Amniotic epithelial cell (primary cell): Measurements from ENCODE around the gene MFSD11.
"Not testable (repeated sequence)": the region's sequence is repeated elsewhere in the genome, so short reads cannot be mapped to it uniquely, and the experiment has no call there.

Source experiments
- DNase-seq: peaks from one replicate; pipeline ENCODE4 v3.0.0-alpha.2; 2010; ENCODE audit warnings: low read depth

MFSD11 gene

GRCh38 chr17:76709077-76709950, 28.6 kb upstream of the MFSD11 start:
- DNase-seq = peak; percentile 90

- not testable (repeated sequence) for DNase-seq
Observed at GRCh38 chr17:76709951-76710862, 27.7 kb upstream of the MFSD11 start.

- DNase-seq = peak; percentile 50
Observed at GRCh38 chr17:76710863-76711611, 26.9 kb upstream of the MFSD11 start, which contains the start of gene MXRA7. TSS of gene MXRA7 (minus strand) at chr17:76710965. CDS start at chr17:76710946, 19 bp downstream.

- DNase-seq = not testable (repeated sequence)
Observed at GRCh38 chr17:76712321-76712720, 25.6 kb upstream of the MFSD11 start.

- no peak for DNase-seq
Observed at GRCh38 chr17:76713765-76714164, 24.2 kb upstream of the MFSD11 start.

- no peak for DNase-seq
Observed at GRCh38 chr17:76714336-76714735, 23.6 kb upstream of the MFSD11 start.

- no peak for DNase-seq
Observed at GRCh38 chr17:76714822-76715495, 23.0 kb upstream of the MFSD11 start.

- no peak for DNase-seq
Observed at GRCh38 chr17:76715496-76715830, 22.5 kb upstream of the MFSD11 start.

GRCh38 chr17:76716146-76716838, 21.6 kb upstream of the MFSD11 start:
- peak; percentile 100 for DNase-seq

GRCh38 chr17:76716839-76717215, 21.1 kb upstream of the MFSD11 start:
- DNase-seq = peak; percentile 97

- no peak for DNase-seq
Observed at GRCh38 chr17:76718516-76718915, 19.4 kb upstream of the MFSD11 start.

- no peak for DNase-seq
Observed at GRCh38 chr17:76720211-76720610, 17.7 kb upstream of the MFSD11 start.

- DNase-seq = no peak
Observed at GRCh38 chr17:76720941-76721340, 17.0 kb upstream of the MFSD11 start.

GRCh38 chr17:76721463-76721862, 16.5 kb upstream of the MFSD11 start:
- no peak for DNase-seq

GRCh38 chr17:76722279-76722678, 15.6 kb upstream of the MFSD11 start:
- no peak for DNase-seq

- DNase-seq = not testable (repeated sequence)
Observed at GRCh38 chr17:76722977-76723376, 14.9 kb upstream of the MFSD11 start.

GRCh38 chr17:76723812-76724211, 14.1 kb upstream of the MFSD11 start:
- no peak for DNase-seq

- DNase-seq = peak; percentile 59
Observed at GRCh38 chr17:76725580-76726230, 12.2 kb upstream of the MFSD11 start.

- DNase-seq = peak; percentile 95
Observed at GRCh38 chr17:76726231-76726775, 11.6 kb upstream of the MFSD11 start, which contains the start of gene JMJD6. TSS of gene JMJD6 (minus strand) at chr17:76726606. CDS start at chr17:76726475, 131 bp downstream.
